ENCODE measurements around the gene PIP4K2A.

- TF ChIP-seq, protein P1, sequence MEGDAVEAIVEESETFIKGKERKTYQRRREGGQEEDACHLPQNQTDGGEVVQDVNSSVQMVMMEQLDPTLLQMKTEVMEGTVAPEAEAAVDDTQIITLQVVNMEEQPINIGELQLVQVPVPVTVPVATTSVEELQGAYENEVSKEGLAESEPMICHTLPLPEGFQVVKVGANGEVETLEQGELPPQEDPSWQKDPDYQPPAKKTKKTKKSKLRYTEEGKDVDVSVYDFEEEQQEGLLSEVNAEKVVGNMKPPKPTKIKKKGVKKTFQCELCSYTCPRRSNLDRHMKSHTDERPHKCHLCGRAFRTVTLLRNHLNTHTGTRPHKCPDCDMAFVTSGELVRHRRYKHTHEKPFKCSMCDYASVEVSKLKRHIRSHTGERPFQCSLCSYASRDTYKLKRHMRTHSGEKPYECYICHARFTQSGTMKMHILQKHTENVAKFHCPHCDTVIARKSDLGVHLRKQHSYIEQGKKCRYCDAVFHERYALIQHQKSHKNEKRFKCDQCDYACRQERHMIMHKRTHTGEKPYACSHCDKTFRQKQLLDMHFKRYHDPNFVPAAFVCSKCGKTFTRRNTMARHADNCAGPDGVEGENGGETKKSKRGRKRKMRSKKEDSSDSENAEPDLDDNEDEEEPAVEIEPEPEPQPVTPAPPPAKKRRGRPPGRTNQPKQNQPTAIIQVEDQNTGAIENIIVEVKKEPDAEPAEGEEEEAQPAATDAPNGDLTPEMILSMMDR (IDR thresholded peaks at IDR 0.05; ENCODE audit: insufficient read depth, low read length, poor library complexity, severe bottlenecking): no peak
- no peak for TF ChIP-seq EZH2phosphoT487 (conservative IDR thresholded peaks at IDR 0.05; ENCODE audit: low read length)
These were observed 97.3 kb downstream of the PIP4K2A start for GRCh38 chr10:22617051-22617450.
